ENCODE measurements around the gene IWS1.

Gene IWS1

GRCh38 chr2:127472268-127472667 lies 54.0 kb downstream of the IWS1 start:
- DNase-seq (ENCODE audit: low read depth, low spot score): no peak
- no peak overlapping the region for H3K4me3 ChIP-seq (ENCODE audit: low read depth, low read length)
- in situ Hi-C loops (cut with HindIII; ENCODE audit: low sequenced_read_pairs): no loop called here
- TF ChIP-seq, protein P1, sequence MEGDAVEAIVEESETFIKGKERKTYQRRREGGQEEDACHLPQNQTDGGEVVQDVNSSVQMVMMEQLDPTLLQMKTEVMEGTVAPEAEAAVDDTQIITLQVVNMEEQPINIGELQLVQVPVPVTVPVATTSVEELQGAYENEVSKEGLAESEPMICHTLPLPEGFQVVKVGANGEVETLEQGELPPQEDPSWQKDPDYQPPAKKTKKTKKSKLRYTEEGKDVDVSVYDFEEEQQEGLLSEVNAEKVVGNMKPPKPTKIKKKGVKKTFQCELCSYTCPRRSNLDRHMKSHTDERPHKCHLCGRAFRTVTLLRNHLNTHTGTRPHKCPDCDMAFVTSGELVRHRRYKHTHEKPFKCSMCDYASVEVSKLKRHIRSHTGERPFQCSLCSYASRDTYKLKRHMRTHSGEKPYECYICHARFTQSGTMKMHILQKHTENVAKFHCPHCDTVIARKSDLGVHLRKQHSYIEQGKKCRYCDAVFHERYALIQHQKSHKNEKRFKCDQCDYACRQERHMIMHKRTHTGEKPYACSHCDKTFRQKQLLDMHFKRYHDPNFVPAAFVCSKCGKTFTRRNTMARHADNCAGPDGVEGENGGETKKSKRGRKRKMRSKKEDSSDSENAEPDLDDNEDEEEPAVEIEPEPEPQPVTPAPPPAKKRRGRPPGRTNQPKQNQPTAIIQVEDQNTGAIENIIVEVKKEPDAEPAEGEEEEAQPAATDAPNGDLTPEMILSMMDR (IDR thresholded peaks at IDR 0.05; ENCODE audit: low read depth, low read length): no peak

GRCh38 chr2:127471286-127471988 lies 54.9 kb downstream of the IWS1 start:
- in situ Hi-C loops (cut with HindIII; ENCODE audit: low sequenced_read_pairs): no loop called here
- DNase-seq (ENCODE audit: low read depth, low spot score): no peak
- H3K4me3 ChIP-seq (ENCODE audit: low read depth, low read length): no peak overlapping the region
- TF ChIP-seq, protein P1 (IDR thresholded peaks at IDR 0.05; ENCODE audit: low read depth, low read length): no peak

DNA sequence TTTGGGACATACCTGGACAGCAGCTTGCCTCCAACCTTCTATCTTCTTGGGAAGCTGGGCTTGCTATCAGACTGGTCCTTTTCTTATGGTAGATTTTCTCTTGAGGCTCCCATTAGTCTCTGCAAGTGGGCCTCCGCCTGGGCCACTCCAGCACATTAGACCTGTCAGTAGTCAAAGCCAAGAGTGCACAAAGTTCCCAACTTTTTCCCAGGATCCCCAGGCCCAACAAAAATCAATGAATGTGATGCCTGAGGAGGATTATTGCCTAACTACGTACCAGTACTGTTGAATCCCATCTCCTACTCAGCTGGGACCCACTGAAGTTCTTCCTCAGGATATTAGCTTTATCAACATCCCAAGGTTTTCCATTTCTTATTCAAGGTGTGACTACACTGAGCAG lies 56.3 kb downstream of the IWS1 start:
- TF ChIP-seq, protein P1 (IDR thresholded peaks at IDR 0.05; ENCODE audit: low read depth, low read length): no peak
- no peak for DNase-seq (ENCODE audit: low read depth, low spot score)
- in situ Hi-C loops (cut with HindIII; ENCODE audit: low sequenced_read_pairs): no loop called here
- H3K4me3 ChIP-seq (ENCODE audit: low read depth, low read length): no peak overlapping the region

GRCh38 chr2:127469051-127469450 lies 57.2 kb downstream of the IWS1 start:
- in situ Hi-C loops (cut with HindIII; ENCODE audit: low sequenced_read_pairs): no loop called here
- no peak for DNase-seq (ENCODE audit: low read depth, low spot score)
- TF ChIP-seq, protein P1 (IDR thresholded peaks at IDR 0.05; ENCODE audit: low read depth, low read length): no peak
- H3K4me3 ChIP-seq (ENCODE audit: low read depth, low read length): no peak overlapping the region

DNA sequence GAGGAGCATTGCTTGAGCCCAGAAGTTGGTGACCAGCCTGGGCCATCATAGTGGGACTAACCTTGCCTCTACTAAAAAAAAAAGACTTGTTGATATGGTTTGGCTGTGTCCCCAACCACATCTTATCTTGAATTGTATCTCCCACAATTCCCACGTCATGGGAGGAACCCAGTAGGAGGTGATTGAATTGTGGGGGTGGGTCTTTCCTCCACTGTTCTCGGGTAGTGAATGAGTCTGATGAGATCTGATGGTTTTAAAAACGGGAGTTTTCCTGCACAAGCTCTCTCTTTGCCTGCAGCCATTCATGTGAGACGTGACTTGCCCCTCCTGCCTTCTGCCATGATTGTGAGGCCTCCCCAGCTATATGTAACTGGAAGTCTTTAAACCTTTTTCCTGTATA lies 61.0 kb downstream of the IWS1 start:
- in situ Hi-C loops (cut with HindIII; ENCODE audit: low sequenced_read_pairs): no loop called here
- TF ChIP-seq, protein P1 (IDR thresholded peaks at IDR 0.05; ENCODE audit: low read depth, low read length): no peak
- DNase-seq (ENCODE audit: low read depth, low spot score): no peak
- no peak overlapping the region for H3K4me3 ChIP-seq (ENCODE audit: low read depth, low read length)

GRCh38 chr2:127464470-127465257 lies 61.6 kb downstream of the IWS1 start:
- DNase-seq (ENCODE audit: low read depth, low spot score): no peak
- TF ChIP-seq, protein P1 (IDR thresholded peaks at IDR 0.05; ENCODE audit: low read depth, low read length): no peak
- in situ Hi-C loops (cut with HindIII; ENCODE audit: low sequenced_read_pairs): no loop called here
- no peak overlapping the region for H3K4me3 ChIP-seq (ENCODE audit: low read depth, low read length)
